Stimulated activated CD8-positive, alpha-beta memory T cell treated with anti-CD3 and anti-CD28 coated beads, Interleukin-15, amount 100 ng/mL, for 48 hours (primary cell): Measurements from ENCODE around the gene NUDT5.
"Not testable (repeated sequence)": the region's sequence is repeated elsewhere in the genome, so short reads cannot be mapped to it uniquely, and the experiment has no call there.

ENCODE experiments used
- DNase-seq, 2 donors: peaks; one replicate each; pipeline ENCODE4 v3.0.0-alpha.2; 2020; ENCODE audit warnings: low read depth in 2 of 2

The NUDT5 gene

DNA sequence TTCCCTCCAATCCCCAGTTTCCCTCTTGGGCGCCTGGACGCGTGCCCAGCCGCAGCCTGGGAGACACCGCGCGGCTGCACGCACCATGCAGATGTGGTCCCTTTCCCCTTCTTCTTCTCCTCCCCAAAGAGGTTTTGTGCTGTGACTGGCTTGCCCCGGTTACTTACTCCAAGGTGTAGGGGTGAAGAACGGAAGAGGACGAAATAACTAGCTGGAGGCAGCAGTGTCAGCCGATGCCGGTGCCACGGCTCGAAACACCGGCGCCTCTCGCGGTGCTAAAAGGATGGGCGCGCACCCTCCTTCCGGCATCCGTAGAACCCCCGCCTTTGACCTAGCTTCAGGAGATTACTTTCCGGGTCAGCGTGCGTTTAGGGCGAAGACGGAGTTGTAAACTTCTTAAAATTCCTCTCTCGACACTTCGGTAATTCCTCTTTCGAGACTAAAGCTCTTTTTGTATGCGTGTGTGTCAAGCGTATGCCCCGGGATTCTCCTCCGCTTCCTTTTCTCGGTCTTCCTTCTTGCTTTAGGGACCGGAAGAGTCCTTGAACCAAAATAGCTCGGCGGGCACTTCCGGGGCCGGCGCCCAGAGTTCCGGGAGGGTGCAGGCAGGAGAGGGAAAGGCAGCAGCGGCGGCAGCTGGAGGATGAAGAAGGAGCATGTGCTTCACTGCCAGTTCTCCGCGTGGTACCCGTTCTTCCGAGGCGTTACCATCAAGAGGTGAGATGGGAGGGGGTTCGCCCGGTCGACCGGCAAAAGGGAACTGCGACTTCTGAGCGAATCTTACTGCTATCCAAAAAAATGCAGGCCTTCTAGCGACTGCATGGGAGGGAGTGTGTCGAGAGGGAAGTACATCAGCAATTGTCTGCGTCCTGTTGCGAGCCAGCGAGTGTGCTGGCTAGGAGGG, at the start of gene NUDT5, which contains the start of gene CDC123:
TSS of gene NUDT5 (minus strand) at position 289 of the 904 bp plus-strand sequence. CDS start 9,600 bp downstream, outside the sequence.
TSS of gene CDC123 (plus strand) at position 586 of the 904 bp plus-strand sequence. CDS start at position 644, 58 bp downstream.
- peak; percentile 78 to 80 for DNase-seq

DNA sequence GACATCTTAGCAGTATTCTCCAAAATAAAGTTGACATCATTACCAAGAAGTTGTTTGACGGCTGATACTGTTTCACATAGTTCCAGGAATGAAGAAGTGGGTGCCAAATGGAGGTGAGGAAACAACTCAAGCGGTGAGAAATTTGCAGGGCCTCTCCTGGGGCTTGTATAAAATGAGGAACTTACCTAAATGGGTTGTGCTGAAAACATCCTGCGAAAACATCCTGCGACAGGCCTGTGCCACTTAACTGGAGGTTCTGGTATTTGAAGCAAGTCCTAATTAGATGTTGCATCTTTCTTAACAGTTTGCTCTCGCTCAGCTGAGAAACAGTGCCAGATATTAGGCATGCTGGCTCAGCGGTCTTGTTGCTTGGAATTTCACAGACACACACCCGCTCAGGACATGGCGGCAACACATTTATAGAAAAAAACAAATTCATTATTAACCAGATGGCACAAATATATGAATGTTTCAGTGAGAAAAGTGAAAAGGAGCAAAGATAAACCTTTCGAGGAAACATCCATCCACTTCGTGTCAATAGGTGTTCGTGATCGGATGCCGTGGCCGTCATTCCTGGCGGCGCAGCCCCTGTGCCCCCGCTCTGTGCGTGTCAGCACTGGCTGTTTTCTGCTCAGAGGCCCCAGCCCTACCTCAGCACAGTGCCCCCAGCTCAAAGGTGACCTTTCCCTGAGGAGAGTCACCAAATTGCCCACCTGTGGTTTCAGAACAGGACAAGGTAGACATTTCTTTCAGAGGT, 48.4 kb upstream of the NUDT5 start:
- DNase-seq = no peak

DNA sequence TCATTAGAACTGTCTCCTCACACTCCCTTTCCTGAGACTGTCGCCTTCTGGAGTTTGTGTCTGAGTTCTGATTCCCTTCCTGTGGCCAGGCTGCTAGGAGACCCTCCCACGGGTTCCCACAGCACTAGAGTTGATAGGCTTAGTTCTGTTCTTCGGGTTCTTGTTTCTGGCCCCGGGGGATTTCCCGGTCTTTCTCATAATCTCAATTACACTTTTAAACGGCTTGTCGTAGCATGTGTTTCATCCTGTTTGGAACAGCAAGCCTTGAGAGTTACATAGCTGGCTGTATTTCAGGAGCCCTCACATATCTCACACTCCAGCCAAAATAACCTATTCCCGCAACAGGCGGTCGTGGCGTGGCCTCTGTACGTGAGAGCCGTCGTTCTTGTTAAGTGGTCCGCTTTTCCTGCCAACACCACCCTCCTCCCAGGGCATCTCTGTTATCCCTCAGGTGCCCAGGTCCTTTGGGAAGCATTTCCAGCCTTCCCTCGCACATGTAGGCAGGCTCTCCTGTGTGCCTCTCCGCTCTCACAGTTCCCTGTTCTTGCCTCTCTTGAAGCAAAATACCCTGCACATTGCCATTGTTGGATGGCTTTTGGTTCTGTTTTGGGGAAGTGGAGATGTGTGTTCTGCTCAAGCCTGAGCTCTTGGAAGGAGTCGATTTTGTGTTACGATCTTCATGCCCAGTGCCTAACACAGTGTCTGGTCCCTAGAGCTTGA, 46.3 kb upstream of the NUDT5 start:
- peak; percentile 40 to 52 for DNase-seq

DNA sequence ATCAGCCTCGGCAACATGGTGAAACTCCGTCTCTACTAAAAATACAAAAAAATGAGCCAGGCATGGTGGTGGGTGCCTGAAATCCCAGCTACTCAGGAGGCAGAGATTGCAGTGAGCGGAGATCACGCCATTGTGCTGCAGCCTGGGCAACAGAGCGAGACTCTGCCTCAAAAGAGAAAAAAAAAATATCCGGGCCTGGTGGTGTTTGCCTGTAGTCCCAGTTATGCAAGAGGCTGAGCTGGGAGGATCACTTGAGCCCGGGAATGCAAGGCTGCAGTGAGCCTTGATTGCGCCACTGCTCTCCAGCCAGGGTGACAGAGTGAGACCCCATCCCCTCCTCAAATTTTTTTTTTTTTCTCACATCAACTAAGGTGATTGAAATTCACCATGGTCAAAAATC, 43.1 kb upstream of the NUDT5 start:
- DNase-seq = no peak

DNA sequence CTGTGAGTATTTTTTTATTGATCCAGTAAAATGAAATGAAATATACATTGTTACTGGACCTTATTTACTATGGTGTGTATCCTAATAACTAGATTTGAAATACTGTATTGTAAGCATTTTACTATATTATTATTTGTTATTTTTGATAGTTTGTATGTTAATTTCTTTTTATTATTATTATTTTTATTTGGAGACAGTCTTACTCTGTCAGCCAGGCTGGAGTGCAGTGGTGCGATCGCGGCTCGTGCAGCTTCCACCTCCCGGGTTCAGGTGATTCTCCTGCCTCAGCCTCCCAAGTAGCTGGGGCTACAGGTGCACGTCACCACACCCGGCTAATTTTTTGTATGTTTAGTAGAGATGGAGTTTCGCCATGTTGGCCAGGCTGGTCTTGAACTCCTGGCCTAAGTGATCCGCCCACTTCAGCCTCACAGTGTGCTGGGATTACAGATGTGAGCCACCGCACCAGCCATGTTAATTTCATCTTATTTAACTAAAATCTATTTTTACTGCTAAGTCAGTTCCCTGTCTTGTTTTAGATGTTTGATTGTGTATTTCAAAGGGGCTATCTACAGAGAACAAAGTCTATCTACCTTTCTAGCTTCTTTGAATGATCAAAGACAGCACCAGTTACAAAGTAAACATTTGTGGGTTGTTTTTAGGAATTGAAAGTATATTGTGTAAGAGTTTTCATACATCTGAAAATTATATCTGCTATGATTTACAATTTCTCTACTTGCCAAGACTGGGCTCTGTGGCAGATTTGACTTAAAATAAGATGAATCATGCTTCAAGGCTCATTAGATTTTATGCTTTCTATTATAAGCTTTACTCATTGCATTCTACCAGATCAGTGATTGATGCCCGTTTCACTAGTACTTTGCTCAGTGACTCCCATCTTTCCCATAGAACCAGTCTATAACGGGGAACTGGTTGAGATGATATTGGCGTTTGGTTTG, 41.9 kb upstream of the NUDT5 start:
- no peak for DNase-seq

DNA sequence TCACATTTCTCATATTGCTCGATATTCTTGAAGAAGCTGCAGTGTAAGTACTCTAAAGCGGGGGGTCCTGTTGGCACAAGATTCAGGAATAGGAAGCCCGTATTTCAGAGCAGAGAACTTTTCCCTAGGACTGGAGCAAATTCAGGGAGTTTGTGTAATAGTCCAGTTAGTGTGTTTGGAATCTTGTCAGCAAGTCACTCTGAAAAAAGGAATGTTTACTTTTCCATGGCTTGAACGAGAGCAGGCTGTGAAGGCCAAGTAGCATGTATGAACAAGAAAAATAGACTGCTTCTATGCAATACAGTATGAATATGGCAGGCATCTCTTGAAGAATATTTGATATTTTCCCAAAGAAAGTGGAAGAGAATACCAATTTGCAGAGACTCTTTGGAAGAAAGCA, 40.1 kb upstream of the NUDT5 start:
- no peak for DNase-seq

DNA sequence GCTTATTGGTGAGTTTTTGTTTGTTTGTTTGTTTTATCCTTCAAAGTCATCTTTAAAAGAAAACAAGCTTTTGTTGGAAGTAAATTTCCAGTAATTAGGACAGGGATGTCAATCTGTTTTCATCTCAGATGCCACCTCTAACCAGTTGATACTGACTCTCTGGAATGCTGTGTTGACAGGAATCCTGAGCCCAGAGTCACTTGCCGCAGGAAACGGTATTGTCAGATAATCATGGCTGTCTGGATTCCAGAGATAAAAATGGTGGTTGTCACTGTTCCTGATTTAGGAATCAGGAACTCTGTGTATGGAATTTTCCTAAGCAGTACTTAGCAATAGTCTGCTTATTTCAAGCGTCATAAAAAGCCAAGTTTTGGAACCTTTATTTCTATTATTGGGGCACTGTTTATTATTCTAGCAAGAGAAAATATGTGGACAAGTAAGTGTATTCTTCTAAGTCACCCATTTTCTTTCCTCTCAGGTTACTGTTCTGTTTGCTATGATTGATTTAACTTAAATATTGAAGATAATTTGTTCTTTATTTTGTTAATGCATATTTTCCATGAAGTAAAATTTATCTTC, 39.5 kb upstream of the NUDT5 start:
- no peak for DNase-seq

DNA sequence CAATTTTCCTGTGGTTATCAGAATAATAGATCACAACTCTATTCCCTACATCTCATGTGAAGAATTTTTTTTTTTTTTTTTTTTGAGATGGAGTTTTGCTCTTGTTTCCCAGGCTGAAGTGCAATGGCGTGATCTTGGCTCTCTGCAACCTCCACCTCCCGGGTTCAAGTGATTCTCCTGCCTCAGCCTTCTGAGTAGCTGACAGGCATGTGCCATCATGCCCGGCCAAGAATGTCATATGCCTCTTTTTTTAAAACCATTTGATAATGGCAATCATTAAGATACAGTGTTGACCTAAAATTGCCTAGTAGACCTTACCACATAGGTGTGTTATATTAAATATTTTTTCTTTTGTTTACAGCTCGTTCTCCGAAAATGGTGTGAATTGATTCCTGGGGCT, 39.0 kb upstream of the NUDT5 start:
- not testable (repeated sequence) for DNase-seq

DNA sequence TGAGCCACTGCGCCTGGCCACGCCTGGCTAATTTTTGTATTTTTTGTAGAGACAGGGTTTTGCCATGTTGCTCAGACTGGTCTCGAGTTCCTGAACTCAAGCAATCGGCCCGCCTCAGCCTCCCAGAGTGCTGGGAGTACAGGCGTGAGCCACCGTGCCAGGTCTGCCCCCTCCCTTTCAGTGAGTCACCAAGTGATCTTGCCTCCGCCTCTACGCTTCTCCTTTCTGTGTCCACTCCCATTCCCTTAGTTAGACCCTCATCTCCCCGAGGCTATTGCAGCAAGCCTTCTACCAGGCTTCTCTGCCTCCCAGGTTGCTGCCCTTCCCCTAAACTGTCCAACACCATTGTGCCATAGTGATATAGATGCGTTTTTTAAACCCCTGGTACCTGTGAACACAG, 33.2 kb upstream of the NUDT5 start:
- no peak for DNase-seq

DNA sequence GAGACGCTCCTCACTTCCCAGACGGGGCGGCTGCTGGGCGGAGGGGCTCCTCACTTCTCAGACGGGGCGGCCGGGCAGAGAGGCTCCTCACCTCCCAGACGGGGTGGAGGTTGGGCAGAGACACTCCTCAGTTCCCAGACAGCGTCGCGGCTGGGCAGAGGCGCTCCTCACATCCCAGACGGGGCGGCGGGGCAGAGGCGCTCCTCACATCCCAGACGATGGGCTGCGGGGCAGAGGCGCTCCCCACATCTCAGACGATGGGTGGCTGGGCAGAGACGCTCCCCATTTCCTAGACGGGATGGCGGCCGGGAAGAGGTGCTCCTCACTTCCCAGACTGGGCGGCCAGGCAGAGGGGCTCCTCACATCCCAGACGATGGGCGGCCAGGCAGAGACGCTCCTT, 30.7 kb upstream of the NUDT5 start:
- DNase-seq = not testable (repeated sequence)

DNA sequence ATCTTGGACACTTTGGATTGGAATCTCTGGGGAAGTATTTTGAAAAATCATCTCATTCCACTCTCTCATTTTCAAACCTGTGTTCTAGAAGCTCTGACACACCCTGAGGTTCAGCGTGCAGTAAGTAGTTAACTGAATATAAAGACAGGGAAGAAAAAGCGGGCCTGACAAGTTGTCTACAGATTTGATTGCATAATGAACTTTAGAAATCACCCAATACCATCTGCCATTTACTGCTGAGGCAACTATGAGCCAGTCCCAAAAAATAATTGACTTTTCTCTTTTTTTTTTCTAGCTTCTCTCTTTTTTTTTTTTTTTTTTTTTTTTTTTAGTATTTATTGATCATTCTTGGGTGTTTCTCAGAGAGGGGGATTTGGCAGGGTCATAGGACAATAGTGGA, 29.8 kb upstream of the NUDT5 start:
- no peak for DNase-seq

DNA sequence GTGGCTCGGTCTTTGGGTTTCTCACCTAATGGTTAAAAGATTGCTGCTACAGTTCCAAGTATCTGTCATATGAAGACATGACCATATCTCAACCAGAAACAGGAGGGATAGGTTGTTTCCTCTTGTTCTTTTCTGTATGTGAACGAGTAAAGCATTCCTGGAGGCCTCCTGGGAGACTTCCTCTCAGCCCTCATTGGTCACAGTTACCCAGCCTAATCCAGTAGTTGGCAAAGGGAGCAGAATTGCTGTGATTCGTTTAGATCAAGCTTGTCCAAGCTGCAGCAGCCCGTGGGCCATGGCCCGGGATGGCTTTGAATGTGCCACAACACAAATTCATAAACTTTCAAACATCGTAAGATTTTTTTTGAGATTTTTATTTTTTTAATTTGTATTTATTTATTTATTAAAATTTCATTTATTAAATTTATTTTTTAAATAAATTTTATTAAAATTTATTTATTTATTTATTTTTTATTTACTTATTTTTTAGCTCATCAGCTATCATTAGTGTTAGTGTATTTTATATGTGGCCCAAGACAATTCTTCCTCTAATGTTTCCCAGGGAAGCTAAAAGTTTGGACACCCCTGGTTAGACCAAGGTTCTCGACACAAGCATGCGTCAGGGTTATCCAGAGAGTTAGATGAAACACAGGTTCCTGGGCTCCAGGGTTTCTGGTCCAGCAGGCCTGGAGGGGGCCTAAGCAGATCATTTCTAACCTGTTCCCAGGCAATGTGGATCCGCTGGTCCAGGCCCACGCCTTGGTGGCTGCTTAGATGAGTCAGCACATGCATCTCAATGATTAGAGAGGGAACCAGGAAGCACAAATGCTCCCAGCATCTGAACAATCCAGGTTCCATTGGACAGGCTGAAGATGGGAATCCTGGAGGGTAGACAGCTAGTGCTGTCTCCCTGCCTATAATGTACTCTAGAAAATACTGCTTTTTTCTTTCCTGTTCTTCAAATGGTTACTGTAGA, 25.9 kb upstream of the NUDT5 start:
- DNase-seq = no peak

DNA sequence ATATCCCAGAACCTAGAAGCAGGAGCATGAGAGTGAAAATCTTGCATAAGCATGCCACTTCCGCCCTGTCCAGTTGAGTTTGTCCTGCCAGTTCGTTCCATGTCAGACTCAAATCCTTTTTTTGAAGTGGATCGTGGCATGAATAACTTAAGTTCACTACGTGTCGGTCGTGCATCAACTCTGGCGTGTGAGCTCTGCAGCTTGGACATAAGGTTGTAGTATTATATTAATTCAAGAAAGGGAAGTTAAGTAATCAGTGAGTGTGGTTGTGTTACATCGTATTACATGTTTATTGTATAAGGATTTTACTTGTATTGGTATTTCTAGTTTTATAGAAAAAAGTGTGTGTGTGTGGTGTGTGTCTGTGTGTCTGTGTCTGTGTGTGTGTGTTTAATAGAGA, 23.3 kb upstream of the NUDT5 start:
- no peak for DNase-seq

DNA sequence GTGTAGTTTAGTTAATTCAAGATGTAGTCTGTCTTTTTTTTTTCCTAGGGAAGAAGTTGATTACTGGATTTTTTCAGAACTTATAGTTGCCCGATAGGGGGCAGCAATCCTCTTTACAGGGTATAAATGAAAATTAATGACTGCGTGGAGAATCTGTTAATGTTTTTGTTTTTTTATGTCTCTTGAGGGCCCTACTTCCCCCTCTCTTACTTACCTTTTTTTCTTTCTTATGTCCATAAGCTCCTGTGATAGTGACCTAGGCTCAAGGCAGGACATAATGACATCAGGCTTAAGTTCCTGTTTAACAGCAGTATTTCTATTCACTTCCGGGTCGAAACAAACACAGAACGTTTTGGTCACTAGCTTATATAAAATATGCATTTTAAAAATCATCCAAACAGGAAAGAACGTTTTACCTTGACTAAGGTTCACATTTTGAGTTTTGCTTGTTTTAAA, 19.1 kb upstream of the NUDT5 start:
- DNase-seq = no peak

DNA sequence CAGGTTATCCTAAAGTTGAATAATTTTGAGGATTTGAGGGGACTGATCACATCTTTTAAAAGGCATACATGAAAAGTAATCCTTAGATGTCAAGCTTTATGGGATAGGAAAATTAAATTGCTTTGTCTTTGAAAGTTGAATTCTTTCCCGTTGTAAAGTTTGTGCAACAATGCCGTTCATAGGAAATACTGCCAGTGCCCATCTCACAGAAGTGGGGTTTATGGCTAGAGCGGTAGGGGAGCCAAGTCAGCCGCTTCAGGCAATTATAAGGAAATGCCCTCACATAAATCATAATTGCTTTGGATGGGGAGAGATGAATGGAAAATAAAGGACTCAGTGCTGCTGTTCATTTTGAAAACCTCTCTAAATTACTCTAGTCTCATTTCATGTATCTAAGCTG, 18.4 kb upstream of the NUDT5 start:
- DNase-seq = no peak

DNA sequence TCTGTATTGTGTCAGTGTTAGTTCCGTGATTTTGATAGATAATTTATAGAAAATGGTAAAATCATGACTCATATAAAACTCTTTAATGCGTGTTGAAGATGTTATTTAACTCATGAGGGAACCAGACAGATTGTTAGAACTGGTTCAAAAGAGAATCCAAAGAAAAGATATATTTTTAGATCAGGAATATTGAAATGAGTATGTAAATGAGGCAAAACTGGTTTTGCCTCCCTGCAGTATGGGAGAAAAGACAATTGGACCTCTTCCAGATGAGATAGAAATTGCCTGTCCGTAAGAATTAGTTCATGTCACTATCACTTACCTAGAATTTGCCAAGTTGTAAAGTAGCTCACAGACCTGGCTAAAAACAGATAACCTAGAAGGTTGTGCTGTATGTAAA, 17.9 kb upstream of the NUDT5 start:
- no peak for DNase-seq

DNA sequence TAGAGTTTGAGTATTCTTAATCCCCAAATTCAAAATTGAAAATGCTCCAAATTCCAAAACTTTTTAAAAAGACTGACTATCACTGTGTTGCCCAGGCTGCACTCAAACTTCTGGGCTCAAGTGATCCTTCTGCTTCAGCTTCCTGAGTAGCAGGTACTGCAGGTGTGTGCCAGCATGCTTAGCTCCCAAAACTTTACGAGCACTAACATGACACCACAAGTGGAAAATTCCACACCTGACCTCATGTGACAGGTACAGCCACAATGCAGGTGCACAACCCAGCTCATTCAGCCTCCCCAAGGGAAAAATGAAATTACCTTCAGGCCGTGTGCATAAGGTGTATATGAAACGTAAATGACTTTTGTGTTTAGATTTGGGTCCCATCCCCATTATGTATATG, 16.8 kb upstream of the NUDT5 start:
- DNase-seq = no peak

DNA sequence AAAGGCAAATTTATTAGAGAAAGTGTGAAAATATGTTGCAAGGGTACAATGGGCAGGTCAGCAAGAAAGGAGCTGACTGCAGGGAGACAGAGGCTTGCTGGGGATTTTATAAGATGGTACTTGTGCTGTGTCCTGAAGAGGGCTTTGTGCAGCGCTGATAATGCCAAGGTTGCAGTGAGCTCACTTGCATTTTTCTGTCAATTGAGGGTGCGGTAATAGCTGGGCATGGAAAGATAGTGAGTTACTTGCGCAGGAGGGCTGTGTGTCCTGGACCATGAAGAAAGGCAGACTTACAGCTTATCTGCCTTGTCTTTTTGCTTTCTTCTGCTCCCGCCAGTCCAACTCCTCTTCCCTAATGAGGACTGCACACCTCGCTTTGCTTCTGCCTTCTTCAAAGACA, 12.8 kb upstream of the NUDT5 start:
- DNase-seq = no peak

DNA sequence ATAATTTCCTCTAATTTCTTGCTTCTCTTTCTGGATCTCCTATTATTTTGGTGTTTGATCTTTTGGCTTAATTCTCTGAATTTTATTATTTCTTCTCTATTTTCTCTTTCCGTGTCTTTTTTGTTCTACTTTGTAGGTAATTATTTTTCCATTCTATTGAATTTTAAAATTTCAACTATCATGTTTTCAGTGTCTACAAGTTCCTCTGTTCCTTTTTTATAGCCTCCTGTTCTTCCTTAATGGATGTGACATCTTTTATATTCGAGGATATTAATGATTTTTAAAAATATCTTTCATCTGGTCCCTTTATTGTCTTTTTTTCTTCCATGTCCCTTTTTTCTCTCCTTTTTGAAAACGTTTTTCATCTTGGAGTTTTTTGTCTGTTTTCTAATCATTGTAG, 11.4 kb upstream of the NUDT5 start:
- DNase-seq = no peak
